Measurements from ENCODE around the gene HOOK1. TPM values are rescaled to one million over a fixed set of nuclear protein-coding genes. Genes with fewer than 3 reads are reported as not detected.
A peak's percentile ranks its signal among the peaks of the same experiment; 100 is the strongest.
"Not testable (repeated sequence)": the region's sequence is repeated elsewhere in the genome, so short reads cannot be mapped to it uniquely, and the experiment has no call there.

Gene HOOK1
- total RNA-seq, 1 donor, result 1.3 TPM

GRCh38 chr1:59880735-59881134 lies 66.0 kb downstream of the HOOK1 start:
- no peak for DNase-seq (ENCODE audit: low read depth in 2 of 3, low spot score in 2 of 3)

- no peak for DNase-seq (ENCODE audit: low read depth in 2 of 3, low spot score in 2 of 3)
Measured at GRCh38 chr1:59885160-59885832, 70.5 kb downstream of the HOOK1 start.

DNA sequence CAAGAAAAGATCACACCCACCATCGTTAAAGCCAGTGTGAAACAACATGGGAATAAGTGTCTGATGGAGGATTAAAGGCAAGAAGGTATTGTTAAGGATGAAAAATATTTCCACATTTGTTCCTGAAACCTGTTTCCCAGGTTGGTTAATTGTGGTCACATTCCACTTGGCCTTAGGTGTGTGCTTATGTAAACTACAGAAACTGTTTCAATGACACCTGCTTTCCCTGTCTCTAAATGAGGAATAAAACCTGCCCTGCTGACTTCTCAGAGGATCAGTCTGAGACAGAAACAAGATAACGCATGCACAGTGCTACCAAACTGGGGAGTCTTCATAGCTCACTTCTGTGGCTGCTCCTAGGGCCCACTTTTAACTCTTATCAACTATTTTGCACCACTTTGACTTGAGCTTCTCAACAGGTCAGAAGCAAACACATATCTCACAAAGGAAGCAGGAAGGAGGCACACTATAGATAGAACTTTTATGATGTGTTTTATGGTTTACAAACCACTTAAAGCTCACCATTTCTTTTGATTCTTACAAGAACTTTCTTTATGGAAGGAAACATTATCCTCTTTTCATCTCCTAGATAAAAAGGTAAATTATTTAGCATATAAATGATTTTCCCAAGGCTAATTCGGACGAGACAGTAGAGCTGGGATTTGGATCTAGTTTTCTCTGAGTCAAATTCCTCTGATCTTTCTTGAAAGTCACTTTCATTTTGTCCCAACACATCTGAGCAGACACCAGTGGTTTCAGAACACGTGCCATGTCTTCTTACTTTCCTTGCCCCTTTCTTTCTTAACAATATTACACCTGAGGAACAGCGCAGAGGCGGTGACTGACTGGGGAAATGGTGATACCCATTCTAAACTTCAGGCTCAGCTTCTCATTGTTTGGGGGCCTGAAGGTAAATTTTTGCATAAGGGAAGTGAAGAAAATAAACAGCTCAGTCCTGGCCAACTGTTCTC lies 78.4 kb downstream of the HOOK1 start:
- DNase-seq (ENCODE audit: low read depth in 2 of 3, low spot score in 2 of 3), result no peak

GRCh38 chr1:59897165-59897564 lies 82.4 kb downstream of the HOOK1 start:
- no peak for DNase-seq (ENCODE audit: low read depth in 2 of 3, low spot score in 2 of 3)

DNA sequence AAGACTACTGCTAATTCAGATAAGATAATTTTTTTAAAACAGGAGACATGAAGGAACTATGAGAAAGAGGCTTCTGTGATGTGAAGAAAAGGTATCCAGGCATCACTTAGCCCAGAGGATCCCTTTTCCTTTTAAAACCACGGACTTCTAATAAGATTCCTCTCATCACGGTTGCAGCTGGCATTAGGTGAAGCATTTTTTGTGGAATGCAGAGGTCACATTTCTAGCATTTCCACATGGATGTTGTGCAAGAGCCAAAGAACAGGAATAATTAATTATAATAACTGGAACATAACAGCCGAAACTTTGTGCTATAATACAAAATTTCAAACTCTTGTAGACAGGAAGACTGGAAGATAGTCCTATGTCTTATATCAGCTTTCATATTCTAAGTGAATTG lies 84.2 kb downstream of the HOOK1 start:
- DNase-seq (ENCODE audit: low read depth in 2 of 3, low spot score in 2 of 3), result no peak

DNA sequence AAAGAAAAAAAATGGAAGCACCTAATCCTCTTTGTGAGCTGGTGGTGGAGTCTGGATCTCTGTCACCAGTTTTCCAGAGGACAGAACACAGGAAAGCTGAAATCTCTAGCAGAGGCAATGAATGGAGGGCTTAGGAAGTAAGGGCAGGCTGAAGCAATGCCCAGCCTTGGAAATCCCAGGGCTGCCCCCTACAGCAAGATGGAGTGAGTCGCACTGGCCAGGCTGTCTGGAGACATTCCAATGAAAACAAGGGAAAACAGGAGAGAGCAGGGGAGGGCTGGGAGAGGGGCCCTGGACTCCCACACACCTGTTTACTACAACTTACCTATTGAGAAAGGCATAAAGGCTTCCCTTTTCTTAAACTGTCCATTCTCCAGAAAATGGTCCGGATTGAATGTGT lies 85.9 kb downstream of the HOOK1 start:
- no peak for DNase-seq (ENCODE audit: low read depth in 2 of 3, low spot score in 2 of 3)

GRCh38 chr1:59901770-59902388 lies 87.1 kb downstream of the HOOK1 start:
- no peak for DNase-seq (ENCODE audit: low read depth in 2 of 3, low spot score in 2 of 3)

- DNase-seq (ENCODE audit: low read depth in 2 of 3, low spot score in 2 of 3), result peak in 1 of 3 donors; percentile 41
Measured at GRCh38 chr1:59903141-59903754, 88.5 kb downstream of the HOOK1 start.

GRCh38 chr1:59906931-59907330 lies 92.2 kb downstream of the HOOK1 start:
- DNase-seq (ENCODE audit: low read depth in 2 of 3, low spot score in 2 of 3), result no peak

DNA sequence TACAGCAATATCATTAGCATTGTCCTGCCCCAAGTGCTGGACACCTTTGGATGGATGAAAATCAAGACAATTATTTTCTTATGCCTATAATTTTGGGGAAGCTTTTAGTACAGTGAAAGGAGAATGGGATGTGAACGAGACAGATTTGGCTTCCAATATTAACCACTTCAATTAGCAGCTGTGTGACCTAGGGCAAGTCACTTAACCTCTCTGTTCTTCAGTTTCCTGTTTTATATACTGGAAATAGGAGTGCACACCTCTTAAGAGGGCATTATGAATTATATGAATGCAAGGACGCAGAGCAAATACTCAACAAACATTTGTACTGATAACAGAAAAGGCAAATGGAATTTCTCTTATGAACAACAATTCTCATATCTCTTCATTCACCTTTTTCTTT lies 93.3 kb downstream of the HOOK1 start:
- no peak for DNase-seq (ENCODE audit: low read depth in 2 of 3, low spot score in 2 of 3)

DNA sequence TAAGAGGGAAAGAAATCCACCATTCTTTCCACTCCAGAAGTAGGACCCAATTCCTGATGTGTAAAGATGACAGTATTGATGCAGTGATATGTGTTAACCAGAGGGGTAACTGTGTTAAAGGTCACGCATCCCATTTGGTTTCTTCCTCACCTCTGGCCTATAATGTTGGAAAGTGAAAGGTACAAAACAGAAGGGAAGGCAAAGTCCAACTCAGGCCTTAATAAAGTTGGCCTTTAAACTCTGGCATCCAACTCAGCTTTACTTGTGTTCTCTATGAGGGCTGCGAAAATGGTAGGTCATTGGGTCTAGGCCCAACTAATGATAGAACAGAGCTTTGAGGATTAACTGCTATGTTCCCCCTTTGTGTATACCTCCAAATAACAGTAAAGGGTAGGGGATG lies 93.9 kb downstream of the HOOK1 start:
- no peak for DNase-seq (ENCODE audit: low read depth in 2 of 3, low spot score in 2 of 3)

DNA sequence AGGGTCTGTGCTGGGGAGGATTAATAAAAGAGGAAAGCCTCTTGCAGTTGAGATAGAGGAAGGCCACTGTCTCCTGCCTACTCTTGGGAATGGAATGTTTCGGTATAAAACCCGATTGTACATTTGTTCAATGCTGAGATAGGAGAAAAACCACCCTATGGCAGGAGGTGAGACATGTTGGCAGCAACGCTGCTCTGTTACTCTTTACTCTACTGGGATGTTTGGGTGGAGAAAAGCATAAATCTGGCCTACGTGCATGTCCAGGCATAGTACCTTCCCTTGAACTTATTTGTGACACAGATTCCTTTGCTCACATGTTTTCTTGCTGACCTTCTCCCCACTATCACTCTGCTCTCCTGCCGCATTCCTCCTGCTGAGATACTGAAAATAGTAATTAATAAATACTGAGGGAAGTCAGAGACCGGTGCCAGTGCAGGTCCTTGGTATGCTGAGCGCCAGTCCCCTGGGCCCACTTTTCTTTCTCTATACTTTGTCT lies 100.1 kb downstream of the HOOK1 start:
- DNase-seq (ENCODE audit: low read depth in 2 of 3, low spot score in 2 of 3), result not testable (repeated sequence)

- no peak for DNase-seq (ENCODE audit: low read depth in 2 of 3, low spot score in 2 of 3)
Measured at GRCh38 chr1:59915516-59915915, 100.8 kb downstream of the HOOK1 start.

DNA sequence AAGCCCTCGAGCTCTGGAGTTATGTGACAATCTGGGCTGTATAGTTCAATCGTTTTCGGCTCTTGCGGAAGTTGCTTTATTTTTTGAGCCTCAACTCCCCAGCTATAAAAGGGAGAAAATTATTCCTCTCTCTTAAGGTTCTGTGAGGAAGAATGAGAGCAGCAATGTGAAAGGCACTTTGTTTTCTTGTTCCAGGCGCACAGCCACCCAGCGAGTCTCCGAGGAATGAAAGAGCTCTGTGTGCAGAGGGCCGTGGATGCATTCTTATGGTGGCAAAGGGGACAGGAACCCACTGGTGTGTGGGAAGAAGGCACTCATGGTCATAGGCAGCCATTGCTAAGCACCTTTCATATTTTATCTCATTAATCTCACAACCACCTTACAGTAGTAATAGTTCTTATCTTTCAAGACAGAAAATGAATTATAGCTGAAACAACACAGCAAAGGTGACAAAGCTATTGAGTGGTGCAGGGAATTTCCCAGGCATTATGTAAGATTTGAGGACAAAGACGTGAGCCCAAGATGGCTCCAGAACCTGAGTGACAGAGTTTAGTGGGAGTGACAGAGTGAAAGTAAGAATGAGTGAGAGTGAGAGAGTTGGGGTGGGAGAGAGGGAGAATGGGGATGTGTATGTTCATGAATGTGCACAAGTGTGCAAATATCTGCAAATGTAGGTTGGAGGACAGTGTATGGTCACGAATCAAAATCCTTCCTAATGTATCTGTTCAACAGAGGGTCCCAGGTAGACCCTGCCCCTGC lies 102.5 kb downstream of the HOOK1 start:
- DNase-seq (ENCODE audit: low read depth in 2 of 3, low spot score in 2 of 3), result no peak

DNA sequence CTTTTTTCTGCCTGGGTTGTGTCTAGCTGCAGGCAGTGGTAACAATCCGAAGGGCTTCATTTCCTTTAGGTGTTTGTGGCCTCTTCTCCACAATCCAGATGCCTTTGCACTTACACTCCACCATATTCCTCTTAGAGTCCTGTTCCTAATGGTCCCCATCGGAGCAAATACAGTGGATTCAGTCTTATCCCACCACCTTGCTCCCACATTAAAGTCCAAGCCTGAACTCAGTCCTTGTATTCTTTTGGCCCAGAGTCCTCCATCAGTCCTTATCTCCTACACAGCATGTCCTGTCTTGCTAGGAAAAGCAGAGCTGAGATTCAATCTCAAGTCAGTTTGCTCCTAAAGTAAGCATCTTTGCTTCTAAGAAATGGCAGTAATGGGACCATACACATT lies 103.0 kb downstream of the HOOK1 start:
- DNase-seq (ENCODE audit: low read depth in 2 of 3, low spot score in 2 of 3), result no peak

DNA sequence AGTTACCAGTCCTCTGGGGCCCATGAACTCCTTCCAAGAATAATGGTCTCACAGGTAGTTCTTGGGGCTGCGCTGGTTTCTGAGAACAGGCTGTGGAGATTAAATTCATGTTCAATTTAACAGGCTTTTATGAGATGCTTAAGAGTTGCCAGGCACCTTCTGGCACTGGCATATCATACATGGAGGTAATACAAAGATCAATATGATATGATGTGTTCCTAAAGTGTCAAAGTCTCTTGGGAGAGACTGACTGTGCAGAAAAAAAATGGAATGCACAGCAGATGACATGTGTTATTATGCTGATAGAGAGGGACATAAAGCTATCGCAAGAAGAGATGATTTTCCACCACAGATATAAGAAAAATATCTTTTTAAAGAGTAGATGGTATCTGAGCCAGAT lies 105.0 kb downstream of the HOOK1 start:
- DNase-seq (ENCODE audit: low read depth in 2 of 3, low spot score in 2 of 3), result no peak

- DNase-seq (ENCODE audit: low read depth in 2 of 3, low spot score in 2 of 3), result not testable (repeated sequence)
Measured at GRCh38 chr1:59921258-59921899, 106.6 kb downstream of the HOOK1 start.

DNA sequence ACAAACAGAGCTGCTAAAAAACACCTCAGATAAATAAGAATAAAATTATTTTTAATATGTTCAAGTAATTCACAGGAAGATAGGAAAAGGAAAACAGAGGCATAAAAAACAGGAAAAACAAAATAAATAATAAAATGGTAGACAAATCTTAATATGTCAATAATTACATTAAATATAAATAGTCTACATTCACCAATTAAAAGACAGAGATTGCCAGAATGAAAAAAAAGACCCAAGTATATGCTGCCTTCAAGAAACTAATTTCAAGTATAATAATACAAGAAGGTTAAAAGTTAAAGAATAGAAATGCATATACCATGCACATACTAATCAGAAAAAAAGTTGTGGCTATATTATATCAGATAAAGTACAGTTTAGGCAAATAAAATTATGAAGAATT lies 109.9 kb downstream of the HOOK1 start:
- no peak for DNase-seq (ENCODE audit: low read depth in 2 of 3, low spot score in 2 of 3)
